Fibroblast of mammary gland (primary cell): Measurements from ENCODE around the gene C1orf53.
"Not testable (repeated sequence)": the region's sequence is repeated elsewhere in the genome, so short reads cannot be mapped to it uniquely, and the experiment has no call there.

Experiments used
- DNase-seq: peaks from one replicate; pipeline ENCODE4 v3.0.0-alpha.2; 2010; ENCODE audit warnings: low read depth
- H3K4me3 ChIP-seq: 2 replicates; pipeline ENCODE4 v1.5.1; 2011; ENCODE audit warnings: low read depth, mild to moderate bottlenecking, low read length, moderate library complexity; ENCODE audit not compliant: control insufficient read depth
- TF ChIP-seq, protein P1 (sequence below): conservative IDR thresholded peaks from 2 replicates; pipeline ENCODE4 v1.5.1; 2011; ENCODE audit warnings: low read depth, low read length, inconsistent platforms; ENCODE audit not compliant: control insufficient read depth, insufficient read depth

C1orf53 gene

DNA sequence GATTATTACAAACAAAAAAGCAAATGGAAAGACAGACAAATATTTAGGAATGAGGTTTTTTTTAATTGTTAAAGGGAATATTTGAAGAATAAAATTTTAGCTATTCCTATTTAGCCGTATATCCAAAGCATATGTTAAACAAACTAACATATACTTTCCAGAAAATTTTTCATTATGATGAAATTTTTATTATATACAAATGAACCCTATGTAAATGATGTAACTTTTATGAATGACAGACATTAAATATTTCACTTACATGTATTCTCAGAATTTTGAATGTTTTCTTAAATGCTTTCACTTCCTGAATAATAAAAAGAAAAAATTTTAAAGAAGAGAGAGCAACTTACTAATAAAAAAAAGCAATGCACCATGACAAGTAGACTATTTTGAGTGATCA lies 30.6 kb downstream of the C1orf53 start:
- H3K4me3 ChIP-seq: no peak overlapping the region
- TF ChIP-seq, protein P1, sequence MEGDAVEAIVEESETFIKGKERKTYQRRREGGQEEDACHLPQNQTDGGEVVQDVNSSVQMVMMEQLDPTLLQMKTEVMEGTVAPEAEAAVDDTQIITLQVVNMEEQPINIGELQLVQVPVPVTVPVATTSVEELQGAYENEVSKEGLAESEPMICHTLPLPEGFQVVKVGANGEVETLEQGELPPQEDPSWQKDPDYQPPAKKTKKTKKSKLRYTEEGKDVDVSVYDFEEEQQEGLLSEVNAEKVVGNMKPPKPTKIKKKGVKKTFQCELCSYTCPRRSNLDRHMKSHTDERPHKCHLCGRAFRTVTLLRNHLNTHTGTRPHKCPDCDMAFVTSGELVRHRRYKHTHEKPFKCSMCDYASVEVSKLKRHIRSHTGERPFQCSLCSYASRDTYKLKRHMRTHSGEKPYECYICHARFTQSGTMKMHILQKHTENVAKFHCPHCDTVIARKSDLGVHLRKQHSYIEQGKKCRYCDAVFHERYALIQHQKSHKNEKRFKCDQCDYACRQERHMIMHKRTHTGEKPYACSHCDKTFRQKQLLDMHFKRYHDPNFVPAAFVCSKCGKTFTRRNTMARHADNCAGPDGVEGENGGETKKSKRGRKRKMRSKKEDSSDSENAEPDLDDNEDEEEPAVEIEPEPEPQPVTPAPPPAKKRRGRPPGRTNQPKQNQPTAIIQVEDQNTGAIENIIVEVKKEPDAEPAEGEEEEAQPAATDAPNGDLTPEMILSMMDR: no peak
- no peak for DNase-seq

DNA sequence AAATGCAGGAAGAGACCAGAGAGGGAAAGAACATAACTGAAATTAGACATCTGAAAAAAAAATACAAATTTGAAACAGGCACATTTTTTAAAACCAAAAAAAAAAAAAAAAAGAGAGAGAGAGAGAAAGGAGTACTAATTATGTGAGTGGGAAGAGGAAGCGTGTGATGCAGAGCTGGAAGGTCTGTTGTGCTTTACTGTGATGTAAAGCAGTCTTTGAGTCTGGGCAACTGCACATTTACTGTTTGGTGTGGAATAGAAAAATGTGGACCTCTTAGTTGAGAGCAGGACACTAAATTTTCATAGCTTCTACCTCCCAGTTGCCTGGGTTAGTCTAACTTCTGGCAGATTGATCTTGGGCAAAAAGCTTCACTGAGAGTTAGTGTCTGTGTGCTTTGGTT lies 31.2 kb downstream of the C1orf53 start:
- TF ChIP-seq, protein P1: no peak
- DNase-seq: no peak
- H3K4me3 ChIP-seq: no peak overlapping the region

DNA sequence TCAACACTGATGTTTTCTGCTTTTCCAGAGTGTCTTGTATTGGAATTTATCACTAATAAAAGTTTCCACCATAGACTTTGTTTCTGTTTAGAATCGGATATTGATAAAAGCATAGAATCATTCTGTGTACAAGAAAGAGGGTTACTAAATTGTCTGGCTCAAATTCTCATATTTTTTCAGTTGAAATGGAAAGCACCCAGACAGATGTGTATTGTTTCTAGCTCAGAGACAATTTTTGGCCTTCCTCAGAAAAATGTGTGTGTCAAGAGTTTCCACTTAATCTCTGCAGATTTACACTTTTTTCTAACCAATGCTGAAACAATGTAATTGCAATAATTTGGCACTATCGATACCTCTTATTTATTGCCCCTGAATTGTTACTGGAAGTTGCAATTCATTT lies 35.0 kb downstream of the C1orf53 start:
- H3K4me3 ChIP-seq: no peak overlapping the region
- DNase-seq: no peak
- TF ChIP-seq, protein P1: no peak

DNA sequence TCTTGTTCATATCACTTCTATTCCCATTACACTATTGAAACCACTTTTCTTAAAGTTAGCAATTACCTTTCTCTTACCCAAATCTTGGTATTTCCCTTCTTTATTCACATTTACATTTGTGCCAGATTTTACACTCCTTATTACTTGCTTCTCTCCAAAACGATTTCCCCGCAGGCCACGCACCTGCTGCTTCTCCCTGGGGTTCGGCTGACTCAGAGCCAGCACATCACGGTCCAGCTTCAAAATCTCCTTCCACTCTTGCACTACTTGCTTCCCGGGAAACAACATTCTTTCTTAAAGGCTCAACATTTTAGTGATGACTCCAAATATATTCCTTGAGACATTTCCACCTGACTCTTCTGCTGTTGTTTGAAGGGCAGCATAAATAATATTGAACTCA lies 35.5 kb downstream of the C1orf53 start:
- no peak overlapping the region for H3K4me3 ChIP-seq
- no peak for DNase-seq
- TF ChIP-seq, protein P1: no peak

DNA sequence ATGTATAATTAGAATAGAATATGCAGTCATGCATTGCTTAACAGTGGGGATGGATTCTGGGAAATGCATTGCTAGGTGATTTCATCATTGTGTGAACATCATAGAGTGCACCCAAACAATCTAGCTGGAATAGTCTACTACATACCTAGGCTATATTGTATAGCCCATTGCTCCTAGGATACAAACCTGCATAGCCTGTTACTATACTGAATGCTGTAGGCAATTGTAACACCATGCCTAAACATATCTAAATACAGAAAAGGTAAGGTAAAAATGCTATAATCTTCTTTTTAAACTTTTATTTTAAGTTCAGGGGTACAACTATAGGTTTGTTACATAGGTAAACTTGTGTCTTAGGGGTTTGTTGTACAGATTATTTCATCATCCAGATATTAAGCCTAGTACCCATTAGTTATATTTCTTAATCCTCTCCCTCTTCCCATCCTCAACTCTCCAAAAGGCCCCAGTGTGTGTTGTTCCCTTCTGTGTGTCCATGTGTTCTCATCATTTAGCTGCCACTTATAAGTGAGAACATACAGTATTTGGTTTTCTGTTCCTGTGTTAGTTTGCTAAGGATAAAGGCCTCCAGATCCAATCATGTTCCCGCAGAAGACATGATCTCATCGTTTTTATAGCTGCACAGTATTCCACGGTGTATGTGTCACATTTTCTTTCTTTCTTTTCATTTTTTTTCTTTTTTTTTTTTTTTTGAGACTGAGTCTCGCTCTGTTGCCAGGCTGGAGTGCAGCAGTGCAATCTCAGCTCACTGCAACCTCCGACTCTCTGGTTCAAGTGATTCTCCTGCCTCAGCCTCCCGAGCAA lies 36.9 kb downstream of the C1orf53 start:
- not testable (repeated sequence) for H3K4me3 ChIP-seq, DNase-seq

DNA sequence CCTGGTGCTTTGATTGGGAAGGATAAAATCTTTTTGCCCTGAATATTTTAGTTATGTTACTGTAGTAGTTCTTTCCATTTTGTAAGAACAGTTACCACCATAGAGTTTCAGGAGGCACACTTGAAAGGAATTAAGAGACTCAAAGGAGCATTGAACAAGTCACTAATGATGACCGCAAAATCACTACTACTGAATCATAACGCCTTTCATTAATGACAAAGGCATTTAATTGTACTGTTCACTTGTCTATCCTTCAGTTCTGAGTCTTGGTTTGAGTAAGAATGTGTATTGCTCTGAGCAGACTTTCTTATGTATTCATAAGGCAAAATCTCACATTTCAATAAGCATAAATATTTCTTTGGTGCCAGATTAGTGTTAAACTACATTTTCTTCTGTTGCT lies 39.6 kb downstream of the C1orf53 start:
- DNase-seq: no peak
- TF ChIP-seq, protein P1: no peak
- no peak overlapping the region for H3K4me3 ChIP-seq

DNA sequence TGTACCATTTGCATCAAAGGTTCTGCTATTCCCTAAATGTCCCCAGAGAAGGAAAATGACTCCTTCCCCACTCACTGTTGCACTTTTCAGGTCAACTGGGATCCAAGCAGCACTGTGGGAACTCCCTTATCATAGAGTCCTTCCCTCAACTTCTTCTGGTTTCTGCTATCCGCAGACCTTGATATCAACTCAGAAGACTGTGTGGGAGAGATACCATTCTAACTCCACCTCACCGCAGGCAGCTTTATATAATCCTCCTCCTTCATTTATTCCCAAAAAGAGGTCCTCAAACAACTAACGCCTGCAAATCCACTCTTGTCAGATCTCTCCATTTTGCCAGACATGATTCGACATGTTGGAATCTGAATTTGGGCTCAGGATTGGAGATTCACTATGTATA lies 42.1 kb downstream of the C1orf53 start:
- no peak for DNase-seq
- H3K4me3 ChIP-seq: no peak overlapping the region
- TF ChIP-seq, protein P1: no peak
